Transverse colon (tissue), 4 donors: ENCODE measurements around the gene TOR4A. TPM values are rescaled to one million over a fixed set of nuclear protein-coding genes. Genes with fewer than 3 reads are reported as not detected.

Source experiments
- DNase-seq: peaks from one replicate; pipeline ENCODE4 v3.0.0-alpha.2; 2019
- H3K27ac ChIP-seq, 4 donors: fragments of 200-600 bp; sonication (generic); 2 replicates each; pipeline ENCODE4 v1.5.1; 2016 to 2018; ENCODE audit warnings: inconsistent platforms in 4 of 4
- H3K27me3 ChIP-seq: fragments of 200-600 bp; sonication (generic); 2 replicates; pipeline ENCODE4 v1.5.1; 2017; ENCODE audit warnings: inconsistent platforms
- H3K36me3 ChIP-seq, 4 donors: fragments of 200-600 bp; sonication (generic); 2 replicates each; pipeline ENCODE4 v1.5.1; 2017 to 2019; ENCODE audit warnings: inconsistent platforms in 4 of 4
- H3K4me1 ChIP-seq, 4 donors: fragments of 200-600 bp; sonication (generic); 2 replicates each; pipeline ENCODE4 v1.5.1; 2017 to 2020; ENCODE audit warnings: inconsistent platforms in 4 of 4
- H3K4me3 ChIP-seq, 4 donors: fragments of 200-600 bp; sonication (generic); 1 replicate in 1 of 4; 2 replicates in 3 of 4; pipeline versions ENCODE4 v1.5.1 to v1.6.1; 2017 to 2019; ENCODE audit warnings: inconsistent platforms in 4 of 4
- H3K9me3 ChIP-seq, 2 donors: fragments of 200-600 bp; sonication (generic); 2 replicates each; pipeline ENCODE4 v1.5.1; 2017 to 2019; ENCODE audit warnings: inconsistent platforms in 2 of 2
- EP300 ChIP-seq: sonication (generic); formaldehyde crosslinking; IDR thresholded peaks from one replicate; pipeline ENCODE4 v1.6.1; 2017; ENCODE audit warnings: antibody characterized with exemption, low read depth
- POLR2A ChIP-seq: fragments of 450-650 bp; IDR thresholded peaks from one replicate; pipeline ENCODE4 v1.6.1; 2016; ENCODE audit warnings: antibody characterized with exemption, mild to moderate bottlenecking, moderate library complexity
- POLR2AphosphoS5 ChIP-seq, 3 donors: sonication (generic); formaldehyde crosslinking; IDR thresholded peaks; one replicate each; pipeline ENCODE4 v1.6.1; 2016; ENCODE audit warnings: antibody characterized with exemption in 3 of 3
- WGBS, 2 donors: methylation state at CpG; one replicate each; pipeline ENCODE4 v1.1.5; 2018; ENCODE audit warnings: low coverage in 1 of 2; 5-methylcytosine and 5-hydroxymethylcytosine counted together
- in situ Hi-C, 4 donors: fragments of 200-750 bp; cut with MboI; loops; one replicate each; pipeline versions ENCODE4 v1.15.0 to v1.15.1; 2017; ENCODE audit warnings: low sequenced_read_pairs in 3 of 4, low pct_ligation_motif_present in 1 of 4, low pct_unique_long_range_greater_than_20kb in 1 of 4
- intact Hi-C: fragments of 100-400 bp; cut with DNase I; formaldehyde crosslinking; loops from one replicate; pipeline ENCODE4 v1.15.1; 2023; ENCODE audit warnings: low total_unique reads
- total RNA-seq, 4 donors: library from RNA; depleted of rRNA; stranded (reverse); fragments of >200 nt; gene quantifications; one replicate each; pipeline ENCODE4 v1.1.0, GENCODE V29; 2016
- TF ChIP-seq, protein P1 (sequence below), 5 experiments: fragments of 200-600 bp in 3 of 5; fragments of 450-650 bp in 2 of 5; sonication (generic) in 3 of 5; IDR thresholded peaks; 1 replicate in 2 of 5; 2 replicates in 3 of 5; pipeline ENCODE4 v1.5.1; 2016 to 2017; ENCODE audit warnings: antibody characterized with exemption in 5 of 5, inconsistent platforms in 3 of 5, mild to moderate bottlenecking in 2 of 5, moderate library complexity in 1 of 5

TOR4A gene
- total RNA-seq, 4 donors from 2014 or later, result 49.2 to 121 (median 71.7) TPM

DNA sequence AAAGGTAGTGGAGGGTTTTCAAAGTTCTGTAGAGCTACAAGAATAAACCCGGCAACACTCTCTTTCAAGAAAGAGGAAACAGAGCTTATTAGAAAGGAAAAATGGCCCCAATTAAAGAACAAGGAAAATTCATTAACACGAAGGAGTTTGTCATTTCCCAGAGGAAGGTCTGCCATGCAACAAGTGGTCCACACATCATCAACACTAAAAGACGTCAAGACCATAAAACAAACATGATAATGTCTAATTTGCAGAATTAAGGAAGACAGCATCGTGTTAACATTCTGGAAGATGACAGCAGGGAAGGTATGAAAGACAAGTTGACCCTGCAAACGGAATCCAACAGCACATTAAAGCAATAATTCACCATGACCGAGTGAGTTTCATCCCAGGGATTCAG lies 53.2 kb downstream of the TOR4A start:
- in situ Hi-C loops, result no loop called here
- TF ChIP-seq EP300, result no peak
- TF ChIP-seq, protein P1, sequence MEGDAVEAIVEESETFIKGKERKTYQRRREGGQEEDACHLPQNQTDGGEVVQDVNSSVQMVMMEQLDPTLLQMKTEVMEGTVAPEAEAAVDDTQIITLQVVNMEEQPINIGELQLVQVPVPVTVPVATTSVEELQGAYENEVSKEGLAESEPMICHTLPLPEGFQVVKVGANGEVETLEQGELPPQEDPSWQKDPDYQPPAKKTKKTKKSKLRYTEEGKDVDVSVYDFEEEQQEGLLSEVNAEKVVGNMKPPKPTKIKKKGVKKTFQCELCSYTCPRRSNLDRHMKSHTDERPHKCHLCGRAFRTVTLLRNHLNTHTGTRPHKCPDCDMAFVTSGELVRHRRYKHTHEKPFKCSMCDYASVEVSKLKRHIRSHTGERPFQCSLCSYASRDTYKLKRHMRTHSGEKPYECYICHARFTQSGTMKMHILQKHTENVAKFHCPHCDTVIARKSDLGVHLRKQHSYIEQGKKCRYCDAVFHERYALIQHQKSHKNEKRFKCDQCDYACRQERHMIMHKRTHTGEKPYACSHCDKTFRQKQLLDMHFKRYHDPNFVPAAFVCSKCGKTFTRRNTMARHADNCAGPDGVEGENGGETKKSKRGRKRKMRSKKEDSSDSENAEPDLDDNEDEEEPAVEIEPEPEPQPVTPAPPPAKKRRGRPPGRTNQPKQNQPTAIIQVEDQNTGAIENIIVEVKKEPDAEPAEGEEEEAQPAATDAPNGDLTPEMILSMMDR (IDR thresholded peaks at IDR 0.05), result no peak
- TF ChIP-seq POLR2AphosphoS5 (IDR thresholded peaks at IDR 0.05), result no peak
- TF ChIP-seq POLR2A, result no peak

DNA sequence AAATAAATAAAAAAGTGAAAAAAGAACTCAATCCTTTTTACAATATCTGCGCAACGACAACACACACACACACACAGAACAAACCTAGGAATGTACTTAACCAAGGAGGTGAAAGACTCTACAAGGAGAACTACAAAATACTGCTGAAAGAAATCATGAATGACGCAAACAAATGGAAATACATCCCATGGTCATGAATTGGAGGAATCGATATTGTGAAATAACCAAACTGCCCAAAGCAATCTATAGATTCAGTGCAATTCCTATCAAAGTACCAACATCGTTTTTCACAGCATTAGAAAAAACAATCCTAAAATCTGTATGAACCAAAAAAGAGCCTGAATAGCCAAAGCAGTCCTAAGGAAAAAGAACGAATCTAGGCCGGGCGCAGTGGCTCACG lies 54.4 kb downstream of the TOR4A start:
- intact Hi-C loops, result no loop called here
- H3K4me1 ChIP-seq, result no peaks in the 10 kb centered on the region
- WGBS, 2 donors, result 94 to 97% methylated on average over 6 to 9 of the region's 9 CpGs
- no peaks in the 10 kb centered on the region for H3K27me3 ChIP-seq
- H3K36me3 ChIP-seq, result no peaks in the 10 kb centered on the region
- TF ChIP-seq, protein P1 (IDR thresholded peaks at IDR 0.05), result no peak
- no peak for TF ChIP-seq EP300
- no peak for TF ChIP-seq POLR2AphosphoS5 (IDR thresholded peaks at IDR 0.05)
- TF ChIP-seq POLR2A, result no peak
- peaks cover 4 to 7% of the 10 kb centered on the region in 2 donors for H3K9me3 ChIP-seq
- no peak overlapping the region for H3K4me3 ChIP-seq
- in situ Hi-C loops, result no loop called here
- DNase-seq, result no peak
- H3K27ac ChIP-seq, result no peak overlapping the region

More for the DNA sequence above, 53.2 kb downstream of the TOR4A start:
- no peak overlapping the region for H3K27ac ChIP-seq
- intact Hi-C loops, result no loop called here
- H3K36me3 ChIP-seq, result no peaks in the 10 kb centered on the region
- WGBS, 2 donors, result 92 to 97% methylated on average over 5 to 6 of the region's 6 CpGs
- no peaks in the 10 kb centered on the region for H3K27me3 ChIP-seq
- H3K9me3 ChIP-seq, result no peaks in the 10 kb centered on the region
- no peaks in the 10 kb centered on the region for H3K4me1 ChIP-seq
- no peak overlapping the region for H3K4me3 ChIP-seq
- no peak for DNase-seq

Other genes starting within 250 kb of the TOR4A start
- 100 to 1,000 TPM in 2 of 4 donors, 10 to 100 TPM in 2; 51.1 to 204 (median 96.5) TPM for gene ABCA2, start 249.5 kb upstream of the TOR4A start, total RNA-seq
- not detected for gene FUT7, start 245.6 kb upstream of the TOR4A start, total RNA-seq
- gene NPDC1, start 231.5 kb upstream of the TOR4A start, total RNA-seq, result 100 to 1,000 TPM in 2 of 4 donors, 10 to 100 TPM in 2; 58.0 to 972 (median 274) TPM
- 10 to 100 TPM in 3 of 4 donors, 1 to 10 TPM in 1; 3.6 to 17.1 (median 14.1) TPM for gene ENTPD2, start 223.7 kb upstream of the TOR4A start, total RNA-seq
- 10 to 100 TPM in 1 of 4 donors, 1 to 10 TPM in 2, under 1 TPM in 1; 0.37 to 37.2 (median 3.3) TPM for gene SAPCD2, start 207.2 kb upstream of the TOR4A start, total RNA-seq
- 10 to 100 TPM in 2 of 4 donors, 1 to 10 TPM in 2; 6.4 to 28.8 (median 11.7) TPM for gene UAP1L1, start 200.2 kb upstream of the TOR4A start, total RNA-seq
- gene MAN1B1, start 190.7 kb upstream of the TOR4A start, total RNA-seq, result 100 to 1,000 TPM in 1 of 4 donors, 10 to 100 TPM in 3; 56.5 to 106 (median 70.0) TPM
- gene DPP7, start 163.0 kb upstream of the TOR4A start, total RNA-seq, result 100 to 1,000 TPM in 2 of 4 donors, 10 to 100 TPM in 2; 54.2 to 141 (median 103) TPM
- gene GRIN1, start 138.6 kb upstream of the TOR4A start, total RNA-seq, result under 1 TPM in 1 of 4 donors, not detected in 3; 0.14 TPM
- 100 to 1,000 TPM in 1 of 4 donors, 10 to 100 TPM in 3; 31.8 to 437 (median 64.8) TPM for gene LRRC26, start 107.7 kb upstream of the TOR4A start, total RNA-seq
- not detected for gene TMEM210, start 105.7 kb upstream of the TOR4A start, total RNA-seq
- gene ANAPC2, start 89.2 kb upstream of the TOR4A start, total RNA-seq, result 100 to 1,000 TPM in 2 of 4 donors, 10 to 100 TPM in 2; 37.0 to 176 (median 70.3) TPM
- gene SSNA1, start 89.0 kb upstream of the TOR4A start, total RNA-seq, result 100 to 1,000 TPM in 2 of 4 donors, 10 to 100 TPM in 2; 93.5 to 104 (median 99.8) TPM
- 100 to 1,000 TPM in 2 of 4 donors, 10 to 100 TPM in 2; 76.2 to 228 (median 117) TPM for gene TPRN, start 77.0 kb upstream of the TOR4A start, total RNA-seq
- 10 to 100 TPM; 18.9 to 42.1 (median 28.7) TPM for gene TMEM203, start 72.1 kb upstream of the TOR4A start, total RNA-seq
- 10 to 100 TPM; 14.3 to 47.5 (median 22.0) TPM for gene NDOR1, start 72.0 kb upstream of the TOR4A start, total RNA-seq
- 10 to 100 TPM in 1 of 4 donors, 1 to 10 TPM in 2, not detected in 1; 2.3 to 26.5 (median 7.5) TPM for gene RNF208, start 55.5 kb upstream of the TOR4A start, total RNA-seq
- not detected for gene CYSRT1, start 52.6 kb upstream of the TOR4A start, total RNA-seq
- gene RNF224, start 50.2 kb upstream of the TOR4A start, total RNA-seq, result not detected
- not detected for gene SLC34A3, start 46.8 kb upstream of the TOR4A start, total RNA-seq
- 100 to 1,000 TPM; 223 to 390 (median 348) TPM for gene TUBB4B, start 36.4 kb upstream of the TOR4A start, total RNA-seq
- not detected for gene STPG3, start 26.4 kb upstream of the TOR4A start, total RNA-seq
- gene NELFB, start 22.4 kb upstream of the TOR4A start, total RNA-seq, result 10 to 100 TPM; 28.1 to 90.5 (median 53.9) TPM
- gene NRARP, start 24.5 kb downstream of the TOR4A start, total RNA-seq, result 100 to 1,000 TPM in 3 of 4 donors, 10 to 100 TPM in 1; 92.0 to 343 (median 134) TPM
- 100 to 1,000 TPM in 1 of 4 donors, 10 to 100 TPM in 3; 47.6 to 228 (median 74.2) TPM for gene EXD3, start 145.4 kb downstream of the TOR4A start, total RNA-seq
- gene NOXA1, start 145.7 kb downstream of the TOR4A start, total RNA-seq, result 10 to 100 TPM; 19.7 to 53.9 (median 40.8) TPM
- 100 to 1,000 TPM in 1 of 4 donors, 10 to 100 TPM in 3; 20.7 to 109 (median 63.8) TPM for gene ENTPD8, start 163.6 kb downstream of the TOR4A start, total RNA-seq
- 100 to 1,000 TPM in 1 of 4 donors, 10 to 100 TPM in 3; 44.6 to 130 (median 55.2) TPM for gene NSMF, start 181.6 kb downstream of the TOR4A start, total RNA-seq